ENCODE data around the gene SCAF1. TPM values are rescaled to one million over a fixed set of nuclear protein-coding genes. Genes with fewer than 3 reads are reported as not detected.

Gene SCAF1, protein sequence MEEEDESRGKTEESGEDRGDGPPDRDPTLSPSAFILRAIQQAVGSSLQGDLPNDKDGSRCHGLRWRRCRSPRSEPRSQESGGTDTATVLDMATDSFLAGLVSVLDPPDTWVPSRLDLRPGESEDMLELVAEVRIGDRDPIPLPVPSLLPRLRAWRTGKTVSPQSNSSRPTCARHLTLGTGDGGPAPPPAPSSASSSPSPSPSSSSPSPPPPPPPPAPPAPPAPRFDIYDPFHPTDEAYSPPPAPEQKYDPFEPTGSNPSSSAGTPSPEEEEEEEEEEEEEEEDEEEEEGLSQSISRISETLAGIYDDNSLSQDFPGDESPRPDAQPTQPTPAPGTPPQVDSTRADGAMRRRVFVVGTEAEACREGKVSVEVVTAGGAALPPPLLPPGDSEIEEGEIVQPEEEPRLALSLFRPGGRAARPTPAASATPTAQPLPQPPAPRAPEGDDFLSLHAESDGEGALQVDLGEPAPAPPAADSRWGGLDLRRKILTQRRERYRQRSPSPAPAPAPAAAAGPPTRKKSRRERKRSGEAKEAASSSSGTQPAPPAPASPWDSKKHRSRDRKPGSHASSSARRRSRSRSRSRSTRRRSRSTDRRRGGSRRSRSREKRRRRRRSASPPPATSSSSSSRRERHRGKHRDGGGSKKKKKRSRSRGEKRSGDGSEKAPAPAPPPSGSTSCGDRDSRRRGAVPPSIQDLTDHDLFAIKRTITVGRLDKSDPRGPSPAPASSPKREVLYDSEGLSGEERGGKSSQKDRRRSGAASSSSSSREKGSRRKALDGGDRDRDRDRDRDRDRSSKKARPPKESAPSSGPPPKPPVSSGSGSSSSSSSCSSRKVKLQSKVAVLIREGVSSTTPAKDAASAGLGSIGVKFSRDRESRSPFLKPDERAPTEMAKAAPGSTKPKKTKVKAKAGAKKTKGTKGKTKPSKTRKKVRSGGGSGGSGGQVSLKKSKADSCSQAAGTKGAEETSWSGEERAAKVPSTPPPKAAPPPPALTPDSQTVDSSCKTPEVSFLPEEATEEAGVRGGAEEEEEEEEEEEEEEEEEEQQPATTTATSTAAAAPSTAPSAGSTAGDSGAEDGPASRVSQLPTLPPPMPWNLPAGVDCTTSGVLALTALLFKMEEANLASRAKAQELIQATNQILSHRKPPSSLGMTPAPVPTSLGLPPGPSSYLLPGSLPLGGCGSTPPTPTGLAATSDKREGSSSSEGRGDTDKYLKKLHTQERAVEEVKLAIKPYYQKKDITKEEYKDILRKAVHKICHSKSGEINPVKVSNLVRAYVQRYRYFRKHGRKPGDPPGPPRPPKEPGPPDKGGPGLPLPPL
- 19.5 TPM for total RNA-seq

DNA sequence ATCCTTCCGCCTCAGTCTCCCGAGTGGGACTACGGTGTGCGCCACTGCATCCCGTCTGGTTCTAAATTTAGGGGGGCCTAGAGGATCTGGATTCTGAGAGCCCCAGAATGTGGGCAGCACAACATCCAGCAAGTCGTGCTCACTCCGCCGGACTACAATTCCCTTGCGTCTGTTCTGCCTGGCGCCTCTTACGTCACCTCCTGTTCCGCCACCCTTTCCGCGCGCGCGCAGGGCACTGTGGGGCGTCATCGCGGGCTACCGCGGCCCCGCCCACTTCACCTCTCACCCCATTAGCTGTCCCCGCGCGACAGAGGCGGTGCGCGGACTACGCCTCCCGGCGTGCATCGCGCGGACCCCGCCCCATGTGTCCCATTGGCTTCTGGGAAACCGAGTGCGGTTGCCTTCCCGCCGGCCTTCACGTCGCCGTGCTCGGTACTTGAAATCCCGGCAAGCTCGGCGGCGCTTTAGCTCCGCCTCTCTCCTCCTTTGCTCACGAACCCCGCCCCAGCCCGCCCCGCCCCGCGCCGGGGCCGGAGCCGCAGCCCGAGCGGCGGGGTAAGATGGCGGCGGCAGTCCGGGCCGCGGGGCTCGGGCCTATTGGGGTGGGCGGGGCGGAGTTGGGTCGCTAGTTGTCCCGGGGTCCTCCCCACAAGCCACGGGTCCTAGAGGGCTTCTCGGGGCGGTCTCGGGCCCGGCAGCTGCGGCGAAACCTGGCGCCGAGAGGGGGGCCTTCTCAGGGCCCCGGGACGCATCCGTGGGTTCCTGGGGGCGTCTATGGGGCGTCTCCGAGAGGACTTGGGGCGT is at the start of gene SCAF1:
TSS of gene SCAF1 (plus strand) at position 522 of the 804 bp plus-strand sequence. CDS start 2,818 bp downstream, outside the sequence.
- DNase-seq = peak; percentile 100

DNA sequence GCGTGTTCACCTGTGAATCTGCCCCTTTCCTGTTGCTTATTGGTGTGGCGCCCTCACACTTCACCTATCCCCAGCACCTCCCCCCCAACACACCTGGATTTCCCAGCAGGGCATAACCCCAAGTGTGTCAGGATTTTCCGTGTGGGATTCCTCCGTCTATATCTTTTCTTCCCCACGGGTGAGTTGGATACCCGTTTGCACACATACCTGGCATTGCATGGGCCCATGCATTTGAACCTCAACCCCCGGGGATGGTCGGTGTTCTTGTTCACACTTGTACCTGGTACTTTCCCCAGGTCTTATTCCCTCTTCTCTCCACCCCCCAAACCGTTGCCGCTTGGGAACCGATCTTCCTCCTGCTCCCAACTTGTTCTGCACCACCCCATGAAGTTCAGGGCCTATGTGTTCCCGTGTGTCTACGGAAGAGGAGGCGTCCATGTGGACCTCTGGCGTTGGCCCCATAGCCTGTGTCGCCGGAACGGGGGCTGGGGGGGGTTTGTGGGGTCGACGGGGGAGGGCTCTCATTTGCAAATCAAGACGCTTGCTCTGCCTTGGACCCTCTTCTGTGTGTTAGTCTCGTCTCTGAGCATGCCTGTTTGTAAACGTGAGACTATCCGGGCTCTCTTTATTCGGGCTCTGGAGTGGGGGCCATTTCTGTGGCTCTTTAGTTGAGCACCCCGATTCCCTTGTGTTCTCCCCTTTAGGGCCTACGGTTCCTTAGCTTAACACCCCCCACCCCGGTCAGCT is 49.4 kb upstream of the SCAF1 start:
- peak; percentile 24 for DNase-seq

DNA sequence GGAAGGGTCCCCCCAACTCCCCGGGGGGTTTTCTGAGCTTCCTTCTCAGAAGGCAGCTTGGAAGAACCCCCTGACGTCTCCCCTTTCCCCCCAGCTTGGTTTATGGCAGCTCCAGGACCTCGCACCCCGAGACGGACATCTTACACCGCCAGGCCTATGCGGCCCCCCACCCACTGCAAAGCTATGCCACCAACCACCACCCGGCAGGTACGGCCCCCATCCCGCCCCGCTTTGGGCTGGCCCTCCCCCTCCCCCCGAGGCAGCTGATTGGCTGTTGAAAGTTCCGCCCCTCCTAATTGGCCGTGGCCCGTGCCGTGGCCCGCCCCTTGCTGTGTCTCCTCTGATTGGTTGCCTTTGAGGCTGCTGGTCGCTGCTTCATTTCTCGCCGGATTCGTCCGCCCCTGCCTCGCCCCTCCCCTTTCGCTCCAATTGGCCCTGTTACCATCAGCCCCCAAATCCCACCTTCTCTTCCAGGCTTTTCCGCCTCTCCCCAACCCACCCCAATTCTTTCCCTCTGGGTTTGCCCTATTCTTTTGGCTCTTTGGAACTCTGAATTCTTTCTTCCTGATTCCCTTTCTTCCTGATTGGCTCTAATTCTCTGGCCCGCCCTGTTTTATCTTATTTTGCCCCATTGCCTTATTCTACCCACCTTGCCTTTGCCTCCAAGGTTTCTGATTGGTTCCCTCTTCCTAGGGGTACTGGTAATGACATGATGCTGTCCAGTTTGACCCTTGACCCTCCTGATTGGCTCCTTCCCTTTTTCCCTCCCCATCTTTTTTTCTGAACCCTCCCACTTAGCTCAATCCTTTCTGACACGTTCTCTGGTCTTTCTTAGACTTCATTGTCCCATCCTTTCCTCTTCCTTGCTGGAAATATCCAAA is 48.5 kb upstream of the SCAF1 start:
- DNase-seq = peak; percentile 97

DNA sequence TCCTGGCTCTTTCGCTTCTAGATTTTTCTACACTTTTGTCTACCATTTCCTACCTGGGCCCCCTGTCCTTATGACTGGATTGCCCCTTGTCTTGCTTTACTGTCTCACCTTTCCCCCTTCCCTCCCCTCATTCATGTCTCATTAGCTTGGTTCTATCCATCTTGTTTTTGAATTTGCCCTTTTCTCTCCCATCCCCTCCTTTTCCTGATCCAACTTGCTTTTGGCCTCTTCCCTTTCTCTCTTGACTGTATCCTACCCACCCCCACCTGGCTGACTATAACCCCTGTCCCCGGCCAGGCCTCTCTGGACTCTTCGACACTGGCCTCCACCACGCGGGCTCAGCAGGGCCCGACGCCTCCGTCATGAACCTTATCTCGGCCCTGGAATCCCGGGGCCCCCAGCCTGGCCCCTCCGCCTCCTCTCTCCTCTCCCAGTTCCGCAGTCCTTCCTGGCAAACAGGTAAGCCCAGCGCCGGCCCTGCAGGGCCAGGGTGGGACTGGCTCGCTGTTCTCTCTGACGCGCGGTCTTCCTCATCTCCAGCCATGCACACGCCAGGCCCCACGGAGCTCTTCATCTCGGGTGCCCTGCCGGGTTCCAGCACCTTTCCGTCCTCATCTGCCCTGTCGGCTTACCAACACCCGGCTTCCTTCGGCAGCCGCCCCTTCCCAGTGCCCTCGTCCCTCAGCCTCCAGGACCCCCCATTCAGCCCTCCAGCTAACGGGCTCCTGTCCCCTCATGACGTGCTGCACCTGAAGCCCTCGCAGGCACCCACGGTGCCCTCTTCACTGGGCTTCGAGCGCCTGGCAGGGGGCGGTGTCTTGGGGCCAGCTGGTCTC is 47.6 kb upstream of the SCAF1 start:
- no peak for DNase-seq

DNA sequence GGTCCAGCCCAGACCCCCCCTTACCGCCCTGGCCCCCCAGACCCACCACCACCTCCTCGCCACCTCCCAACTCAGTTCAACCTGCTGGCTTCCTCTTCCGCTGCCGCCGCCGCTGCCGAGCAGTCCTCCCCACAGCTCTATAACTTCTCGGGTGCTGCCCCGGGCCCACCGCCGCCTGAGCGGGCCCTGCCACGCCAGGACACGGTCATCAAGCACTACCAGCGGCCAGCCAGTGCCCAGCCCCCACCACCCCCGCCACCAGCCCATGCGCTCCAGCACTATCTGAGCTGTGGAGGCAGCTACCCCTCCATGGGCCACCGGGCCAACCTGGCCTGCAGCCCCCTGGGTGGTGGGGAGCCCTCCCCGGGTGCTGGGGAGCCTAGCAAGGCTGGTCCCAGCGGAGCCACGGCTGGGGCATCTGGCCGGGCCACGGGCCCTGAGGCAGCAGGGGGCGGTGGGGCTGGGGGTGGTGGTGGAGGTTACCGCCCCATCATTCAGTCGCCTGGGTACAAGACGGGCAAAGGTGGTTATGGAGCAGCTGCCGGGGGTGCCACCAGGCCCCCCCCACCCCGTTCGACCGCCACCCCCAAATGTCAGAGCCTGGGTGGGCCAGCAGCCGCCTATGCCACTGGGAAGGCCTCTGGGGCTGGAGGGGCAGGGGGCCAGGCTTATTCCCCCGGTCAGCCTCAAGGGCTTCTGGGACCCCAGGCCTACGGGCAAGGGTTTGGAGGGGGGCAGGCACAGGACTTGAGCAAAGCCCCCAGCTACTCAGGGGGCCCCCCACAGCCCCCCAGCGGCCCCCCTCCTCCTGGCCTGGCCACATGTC is 46.8 kb upstream of the SCAF1 start:
- DNase-seq = no peak

DNA sequence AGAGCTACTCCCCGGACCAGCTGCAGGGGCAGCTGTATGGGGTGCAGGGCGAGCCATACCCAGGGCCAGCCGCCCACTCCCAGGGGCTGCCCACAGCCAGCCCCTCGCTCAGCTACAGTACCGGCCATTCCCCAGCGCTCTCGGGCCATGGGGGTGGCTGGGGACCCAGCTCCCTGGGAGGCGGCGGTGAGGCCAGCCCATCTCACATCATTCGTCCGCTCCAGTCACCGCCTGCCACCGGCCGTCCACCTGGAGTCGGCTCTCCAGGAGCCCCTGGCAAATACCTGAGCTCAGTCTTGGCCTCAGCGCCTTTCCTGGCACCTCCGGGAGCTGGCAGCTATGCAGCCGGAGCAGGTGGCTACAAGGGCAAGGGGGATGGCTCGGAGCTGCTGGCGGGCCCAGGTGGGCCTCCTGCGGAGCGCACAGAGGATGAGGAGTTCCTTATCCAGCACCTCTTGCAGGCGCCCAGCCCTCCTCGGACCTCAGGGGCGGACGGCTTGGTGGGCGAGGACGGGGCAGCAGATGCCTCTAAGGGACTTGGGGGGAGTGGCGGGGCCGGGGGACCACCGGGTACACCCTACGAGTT is 46.1 kb upstream of the SCAF1 start:
- no peak for DNase-seq

DNA sequence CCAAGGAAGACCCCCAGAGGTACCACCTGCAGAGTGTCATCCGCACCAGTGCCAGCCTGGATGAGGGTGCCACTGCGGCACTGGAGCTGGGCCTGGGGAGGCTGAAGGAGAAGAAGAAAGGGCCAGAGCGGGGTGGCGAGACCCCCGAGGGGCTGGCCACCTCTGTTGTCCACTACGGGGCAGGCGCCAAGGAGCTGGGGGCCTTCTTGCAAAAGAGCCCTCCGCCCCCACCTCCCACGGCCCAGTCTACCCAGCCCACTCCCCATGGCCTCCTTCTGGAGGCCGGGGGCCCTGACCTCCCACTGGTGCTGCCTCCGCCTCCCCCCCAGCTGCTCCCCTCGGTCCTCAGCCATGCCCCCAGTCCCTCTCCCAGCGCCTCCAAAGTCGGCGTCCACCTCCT is 45.6 kb upstream of the SCAF1 start:
- no peak for DNase-seq

DNA sequence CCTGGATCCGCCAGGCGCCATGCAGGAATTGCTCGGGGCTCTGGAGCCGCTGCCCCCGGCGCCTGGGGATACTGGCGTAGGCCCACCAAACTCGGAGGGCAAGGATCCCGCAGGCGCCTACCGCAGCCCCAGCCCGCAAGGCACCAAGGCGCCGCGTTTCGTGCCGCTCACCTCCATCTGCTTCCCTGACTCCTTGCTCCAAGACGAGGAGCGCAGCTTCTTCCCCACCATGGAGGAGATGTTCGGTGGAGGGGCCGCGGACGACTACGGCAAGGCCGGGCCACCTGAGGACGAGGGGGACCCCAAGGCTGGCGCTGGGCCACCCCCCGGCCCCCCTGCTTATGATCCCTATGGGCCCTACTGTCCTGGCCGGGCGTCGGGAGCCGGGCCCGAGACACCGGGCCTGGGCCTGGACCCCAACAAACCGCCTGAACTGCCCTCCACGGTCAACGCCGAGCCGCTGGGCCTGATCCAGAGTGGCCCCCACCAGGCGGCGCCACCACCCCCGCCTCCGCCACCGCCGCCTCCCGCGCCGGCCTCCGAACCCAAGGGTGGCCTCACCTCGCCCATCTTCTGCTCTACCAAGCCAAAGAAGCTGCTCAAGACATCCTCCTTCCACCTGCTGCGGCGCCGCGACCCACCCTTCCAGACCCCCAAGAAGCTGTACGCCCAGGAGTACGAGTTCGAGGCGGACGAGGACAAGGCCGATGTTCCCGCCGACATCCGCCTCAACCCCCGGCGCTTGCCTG is 44.9 kb upstream of the SCAF1 start:
- DNase-seq = no peak

DNA sequence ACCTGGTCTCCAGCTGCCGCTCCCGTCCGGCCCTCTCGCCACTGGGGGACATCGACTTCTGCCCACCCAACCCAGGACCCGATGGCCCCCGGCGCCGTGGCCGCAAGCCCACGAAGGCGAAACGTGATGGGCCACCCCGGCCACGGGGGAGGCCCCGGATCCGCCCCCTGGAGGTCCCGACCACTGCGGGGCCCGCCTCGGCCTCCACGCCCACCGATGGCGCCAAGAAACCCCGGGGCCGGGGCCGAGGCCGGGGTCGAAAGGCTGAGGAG is 44.4 kb upstream of the SCAF1 start:
- no peak for DNase-seq

DNA sequence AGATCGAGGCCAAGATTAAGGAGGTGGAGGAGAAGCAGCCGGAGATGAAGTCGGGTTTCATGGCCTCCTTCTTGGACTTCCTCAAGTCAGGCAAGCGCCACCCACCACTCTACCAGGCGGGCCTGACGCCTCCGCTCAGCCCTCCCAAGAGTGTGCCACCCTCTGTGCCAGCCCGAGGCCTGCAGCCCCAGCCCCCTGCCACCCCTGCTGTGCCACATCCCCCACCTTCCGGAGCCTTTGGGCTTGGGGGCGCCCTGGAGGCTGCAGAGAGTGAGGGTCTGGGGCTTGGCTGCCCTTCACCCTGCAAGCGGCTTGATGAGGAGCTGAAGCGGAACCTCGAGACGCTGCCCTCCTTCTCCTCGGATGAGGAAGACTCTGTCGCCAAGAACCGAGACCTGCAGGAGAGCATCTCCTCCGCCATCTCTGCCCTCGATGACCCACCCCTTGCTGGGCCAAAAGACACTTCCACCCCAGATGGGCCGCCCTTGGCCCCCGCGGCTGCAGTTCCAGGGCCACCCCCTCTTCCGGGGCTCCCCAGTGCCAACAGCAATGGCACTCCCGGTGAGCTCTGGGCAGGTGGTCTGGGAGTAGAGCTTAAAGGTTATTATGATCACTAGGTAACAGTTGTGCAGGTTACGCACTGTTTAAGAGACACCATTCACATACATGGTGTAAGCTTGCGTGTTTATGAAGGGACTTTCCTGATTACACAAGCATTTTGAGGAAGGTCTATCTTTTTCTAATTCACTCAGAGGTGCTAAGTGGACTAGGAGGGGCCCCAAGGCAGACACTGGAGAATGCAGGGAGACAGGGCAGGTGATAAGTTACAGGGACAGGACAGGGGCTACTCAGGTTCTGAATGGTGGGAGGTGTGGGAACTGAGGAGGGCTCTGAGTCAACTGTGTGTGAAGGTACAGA is 42.4 kb upstream of the SCAF1 start:
- no peak for DNase-seq

DNA sequence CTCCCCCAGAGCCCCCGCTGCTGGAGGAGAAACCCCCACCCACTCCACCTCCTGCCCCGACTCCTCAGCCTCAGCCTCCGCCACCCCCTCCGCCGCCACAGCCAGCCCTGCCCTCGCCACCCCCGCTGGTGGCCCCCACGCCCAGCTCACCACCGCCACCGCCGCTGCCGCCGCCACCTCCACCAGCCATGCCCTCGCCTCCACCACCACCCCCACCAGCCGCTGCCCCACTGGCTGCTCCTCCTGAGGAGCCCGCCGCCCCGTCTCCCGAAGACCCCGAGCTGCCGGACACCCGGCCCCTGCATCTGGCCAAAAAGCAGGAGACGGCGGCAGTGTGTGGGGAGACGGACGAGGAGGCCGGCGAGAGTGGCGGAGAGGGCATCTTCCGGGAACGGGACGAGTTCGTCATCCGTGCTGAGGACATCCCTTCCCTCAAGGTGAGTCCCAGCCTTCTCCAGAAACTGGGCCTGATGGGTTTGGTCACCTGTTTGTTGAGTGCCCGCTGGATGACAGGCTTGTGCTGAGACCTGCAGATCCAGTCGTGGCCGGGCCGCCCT is 40.4 kb upstream of the SCAF1 start:
- DNase-seq = no peak

DNA sequence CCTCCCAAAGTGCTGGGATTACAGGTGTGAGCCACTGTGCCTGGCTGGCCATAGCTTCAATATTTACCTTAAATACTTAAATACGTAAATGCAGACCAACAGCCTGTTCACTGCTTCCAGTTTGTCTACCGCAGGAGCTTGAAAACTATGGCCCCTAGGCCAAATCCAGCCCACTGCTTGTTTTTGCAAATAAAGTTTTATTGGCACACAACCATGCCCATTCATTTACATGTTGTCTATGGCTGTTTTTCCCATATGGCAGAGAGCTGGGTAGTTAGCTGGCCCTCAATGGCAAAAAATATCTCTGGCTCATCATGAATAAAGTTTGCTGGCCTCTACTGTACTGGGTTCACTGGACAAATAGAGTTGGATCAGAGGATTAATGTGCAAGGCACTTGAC is 39.2 kb upstream of the SCAF1 start:
- no peak for DNase-seq

DNA sequence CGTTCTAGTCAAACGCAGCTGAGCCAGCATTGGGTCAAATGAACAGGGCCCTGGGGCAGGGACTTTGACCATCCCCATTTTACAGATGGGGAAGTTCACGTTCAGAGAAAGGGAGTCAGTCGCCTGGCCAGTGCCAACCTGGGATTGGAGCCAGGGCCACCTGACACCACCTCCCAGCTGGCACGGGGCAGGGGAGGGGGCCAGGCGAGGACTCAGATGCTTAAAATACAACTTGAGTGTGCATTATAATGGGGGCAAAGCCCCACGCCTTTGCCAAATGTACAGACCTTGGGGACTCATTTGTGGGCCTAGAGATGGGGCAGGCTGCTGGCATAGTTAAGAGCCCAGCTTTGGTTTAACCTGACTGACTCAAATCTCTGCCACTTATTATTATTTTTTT is 36.4 kb upstream of the SCAF1 start:
- DNase-seq = peak; percentile 24

DNA sequence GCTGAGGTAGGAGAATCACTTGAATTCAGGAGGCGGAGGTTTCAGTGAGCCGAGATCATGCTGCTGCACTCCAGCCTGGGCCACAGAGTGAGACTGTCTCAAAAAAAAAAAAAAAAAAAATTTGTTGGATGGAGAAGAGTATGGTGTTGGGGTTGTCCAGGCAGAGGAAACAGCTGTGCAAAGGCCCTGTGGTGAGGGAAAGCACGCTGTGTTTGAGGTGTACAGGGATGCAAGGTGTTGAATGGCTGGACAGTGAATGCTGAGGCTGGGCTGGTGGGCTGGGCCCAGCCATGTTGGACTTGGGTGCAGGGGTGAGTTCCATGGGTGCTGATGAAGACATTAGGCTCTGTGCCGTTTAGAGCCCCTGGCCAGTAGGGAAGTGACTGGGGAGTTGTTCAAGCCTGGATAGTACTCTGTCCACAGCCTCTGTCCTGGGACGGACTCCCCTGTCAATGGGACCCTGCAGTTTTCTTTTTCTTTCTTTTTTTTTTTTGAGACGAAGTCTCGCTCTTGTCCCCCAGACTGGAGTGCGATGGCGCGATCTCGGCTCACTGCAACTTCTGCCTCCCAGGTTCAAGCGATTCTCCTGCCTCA is 32.4 kb upstream of the SCAF1 start:
- DNase-seq = no peak

DNA sequence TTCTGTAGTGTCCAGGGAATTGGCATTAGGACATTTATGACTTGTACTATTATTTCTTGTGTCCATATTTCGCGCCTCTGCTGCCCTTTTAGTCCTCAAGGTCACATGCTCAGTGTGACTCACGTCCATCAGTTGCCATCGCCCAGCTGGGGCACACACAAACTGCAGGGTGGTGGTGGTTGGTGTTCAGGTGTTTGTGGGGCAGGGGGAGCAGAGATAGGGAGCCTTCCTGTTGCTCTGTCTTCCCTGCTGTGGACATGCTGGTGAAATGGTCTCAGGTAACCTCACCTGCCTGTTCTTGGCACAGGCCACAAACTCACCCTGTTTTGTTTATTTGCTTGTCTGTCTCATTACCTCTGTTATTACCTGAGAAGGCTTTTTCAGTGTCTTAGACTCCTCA is 28.6 kb upstream of the SCAF1 start:
- no peak for DNase-seq

All from tongue (tissue), 2 donors.